Thoracic aorta (tissue), 2 donors: ENCODE results near the gene CLINT1. TPM values are rescaled to one million over a fixed set of nuclear protein-coding genes. Genes with fewer than 3 reads are reported as not detected.

Source experiments
- ATAC-seq: fragments of 150-250 bp; one replicate; pipeline ENCODE4 v1.8.0; 2017; ENCODE audit warnings: low read depth; ENCODE audit not compliant: insufficient number of reproducible peaks, low FRiP score
- DNase-seq: peaks from one replicate; pipeline ENCODE4 v3.0.0-alpha.2; 2020; ENCODE audit warnings: low spot score
- H3K27ac ChIP-seq, 2 donors: fragments of 200-600 bp; sonication (generic); 1 replicate in 1 of 2; 2 replicates in 1 of 2; pipeline ENCODE4 v1.5.1; 2016; ENCODE audit warnings: mild to moderate bottlenecking in 2 of 2, moderate library complexity in 2 of 2
- H3K27me3 ChIP-seq: fragments of 200-600 bp; sonication (generic); replicated peaks from 2 replicates; pipeline ENCODE4 v1.6.0; 2016; ENCODE audit warnings: mild to moderate bottlenecking; ENCODE audit not compliant: insufficient read depth
- H3K36me3 ChIP-seq: fragments of 200-600 bp; sonication (generic); one replicate; pipeline ENCODE4 v1.5.1; 2016
- H3K4me1 ChIP-seq, 2 donors: fragments of 200-600 bp; sonication (generic); 1 replicate in 1 of 2; 2 replicates in 1 of 2; pipeline versions ENCODE4 v1.5.1 to v1.6.0; 2016; ENCODE audit warnings: low read depth in 2 of 2, mild to moderate bottlenecking in 1 of 2; ENCODE audit not compliant: control insufficient read depth in 1 of 2
- H3K4me3 ChIP-seq: fragments of 200-600 bp; sonication (generic); 2 replicates; pipeline ENCODE4 v1.5.1; 2016; ENCODE audit warnings: mild to moderate bottlenecking
- H3K9me3 ChIP-seq: fragments of 200-600 bp; sonication (generic); 2 replicates; pipeline ENCODE4 v1.5.1; 2016
- CTCF ChIP-seq: fragments of 200-600 bp; sonication (generic); IDR thresholded peaks from one replicate; pipeline ENCODE4 v1.5.1; 2019; ENCODE audit warnings: antibody characterized with exemption
- total RNA-seq, 2 donors: library from RNA; depleted of rRNA; stranded (reverse); fragments of >200 nt; gene quantifications; one replicate each; pipeline versions ENCODE4 v1.1.0 to v1.2.3, GENCODE V29; 2016

Gene CLINT1
- total RNA-seq, 2 donors from 2014 or later: 66.3 to 84.0 TPM

GRCh38 chr5:157817928-157818327 is 41.0 kb downstream of the CLINT1 start:
- Histone ChIP-seq H3K4me3 (no peak overlapping the region), H3K4me1 (peaks cover 9 to 43% of the 10 kb centered on the region in 2 donors), H3K27me3 (no peaks in the 10 kb centered on the region), H3K27ac (no peak overlapping the region), H3K9me3 (no peaks in the 10 kb centered on the region), H3K36me3 (peaks cover 9% of the 10 kb centered on the region)
- no peak for TF ChIP-seq CTCF
- ATAC-seq: no peak
- DNase-seq: no peak

- no peak for ATAC-seq
- DNase-seq: no peak
- Histone ChIP-seq H3K4me1 (peaks cover 9 to 37% of the 10 kb centered on the region in 2 donors), H3K9me3 (no peaks in the 10 kb centered on the region), H3K36me3 (peaks cover 15% of the 10 kb centered on the region), H3K27ac (no peak overlapping the region), H3K27me3 (no peaks in the 10 kb centered on the region), H3K4me3 (no peak overlapping the region)
- no peak for TF ChIP-seq CTCF
These were observed 41.6 kb downstream of the CLINT1 start for GRCh38 chr5:157817387-157817702.

GRCh38 chr5:157816682-157817386 is 42.1 kb downstream of the CLINT1 start:
- no peaks in the 10 kb centered on the region for H3K9me3 ChIP-seq
- H3K36me3 ChIP-seq: peaks cover 16% of the 10 kb centered on the region
- no peaks in the 10 kb centered on the region for H3K27me3 ChIP-seq
- peak; percentile 66 for TF ChIP-seq CTCF
- ATAC-seq (no peak), DNase-seq (no peak)
- peaks cover 9 to 32% of the 10 kb centered on the region in 2 donors for H3K4me1 ChIP-seq
- H3K4me3 ChIP-seq: no peak overlapping the region
- H3K27ac ChIP-seq: no peak overlapping the region

GRCh38 chr5:157812086-157812485 is 46.9 kb downstream of the CLINT1 start:
- Histone ChIP-seq H3K27ac (no peak overlapping the region), H3K4me3 (no peak overlapping the region), H3K4me1 (peaks cover 0 to 7% of the 10 kb centered on the region in 2 donors), H3K9me3 (no peaks in the 10 kb centered on the region), H3K27me3 (no peaks in the 10 kb centered on the region), H3K36me3 (peaks cover 16% of the 10 kb centered on the region)
- TF ChIP-seq CTCF: no peak
- DNase-seq (no peak), ATAC-seq (no peak)

- peaks cover 25% of the 10 kb centered on the region for H3K36me3 ChIP-seq
- ATAC-seq: no peak
These were observed 50.9 kb downstream of the CLINT1 start for GRCh38 chr5:157808043-157808442.

More at GRCh38 chr5:157808043-157808442, 50.9 kb downstream of the CLINT1 start:
- Histone ChIP-seq H3K9me3 (no peaks in the 10 kb centered on the region), H3K4me1 (peaks cover 0 to 6% of the 10 kb centered on the region in 2 donors), H3K27ac (no peak overlapping the region), H3K27me3 (no peaks in the 10 kb centered on the region), H3K4me3 (no peak overlapping the region)
- no peak for TF ChIP-seq CTCF
- DNase-seq: no peak
